KG1 (cell line): ENCODE data around the gene SECTM1.

Source experiments
- DNase-seq: peaks from one replicate; lab custom pipeline; 2025; lab: John Stamatoyannopoulos, UW

SECTM1 gene

DNA sequence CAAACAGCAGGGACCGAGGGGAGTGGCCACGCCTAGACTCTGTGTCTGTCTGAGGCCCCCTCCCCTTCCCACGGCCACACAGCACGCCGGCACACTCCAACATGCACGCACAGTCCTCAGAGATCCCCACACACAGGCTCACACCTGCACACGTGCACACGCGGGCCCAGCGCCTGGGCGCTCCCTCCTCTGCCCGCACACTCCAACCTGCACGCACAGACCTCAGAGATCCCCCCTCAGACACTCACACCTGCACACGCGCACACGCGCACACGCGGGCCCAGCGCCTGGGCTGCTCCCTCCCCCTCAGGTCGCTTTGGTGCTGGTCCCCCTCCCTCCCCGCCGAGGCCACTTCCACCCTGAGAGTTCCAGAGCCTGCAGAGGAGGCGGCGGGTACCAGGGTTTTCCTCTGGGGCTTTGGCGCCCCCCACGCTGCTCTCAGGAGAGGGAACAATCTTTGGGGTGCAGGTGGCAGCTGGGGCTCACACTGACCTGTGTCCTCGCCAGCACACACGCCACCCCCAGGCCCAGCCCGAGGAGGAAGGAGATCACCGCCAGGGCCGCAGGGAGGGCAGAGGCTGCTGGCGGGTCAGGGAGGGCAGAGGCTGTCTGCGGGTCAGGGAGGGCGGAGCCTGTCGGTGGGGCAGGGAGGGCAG, 17.7 kb downstream of the SECTM1 start:
- no peak for DNase-seq

DNA sequence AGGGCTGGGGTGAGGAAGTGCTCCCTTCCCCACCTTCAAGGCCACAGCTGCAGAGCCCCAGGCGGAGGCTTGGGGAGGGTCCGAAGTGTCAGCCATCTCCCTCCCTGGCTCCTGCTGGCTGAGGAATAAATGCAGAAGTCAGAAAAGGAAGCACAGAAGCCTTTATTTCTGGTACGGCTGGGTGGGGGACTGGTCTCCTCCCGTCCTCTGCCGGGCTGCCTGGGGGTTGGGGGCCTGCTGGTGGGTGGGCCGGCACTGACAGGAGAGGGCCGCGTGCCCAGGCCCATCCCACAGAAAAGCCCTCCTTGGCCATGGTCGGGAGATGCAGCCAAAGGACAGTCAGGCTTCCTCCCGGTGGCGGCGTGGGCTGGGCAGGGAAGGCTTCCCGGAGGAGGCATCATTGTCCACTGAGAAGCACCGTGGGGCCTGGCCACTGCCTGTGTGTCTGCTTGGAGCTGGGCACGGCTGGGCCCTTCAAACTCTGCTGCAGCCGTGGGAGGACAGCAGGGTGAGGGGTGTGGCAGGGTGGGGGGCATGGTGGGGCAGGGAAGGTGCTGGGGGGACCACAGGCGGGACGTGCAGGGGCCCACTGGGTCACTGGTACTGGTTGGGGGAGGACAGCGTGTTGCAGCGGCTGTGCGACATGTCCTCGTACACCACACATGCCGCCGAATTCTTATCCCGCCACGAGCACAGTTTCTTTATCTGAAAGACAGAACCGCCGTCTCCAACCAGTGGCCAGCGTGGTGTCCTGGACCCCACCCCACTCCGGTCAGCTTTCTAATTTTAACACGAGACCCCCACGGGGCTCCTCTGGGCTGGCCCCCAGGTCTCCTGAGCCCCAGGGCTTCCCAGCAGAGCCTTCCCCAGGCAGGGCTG, 18.6 kb downstream of the SECTM1 start:
- no peak for DNase-seq

DNA sequence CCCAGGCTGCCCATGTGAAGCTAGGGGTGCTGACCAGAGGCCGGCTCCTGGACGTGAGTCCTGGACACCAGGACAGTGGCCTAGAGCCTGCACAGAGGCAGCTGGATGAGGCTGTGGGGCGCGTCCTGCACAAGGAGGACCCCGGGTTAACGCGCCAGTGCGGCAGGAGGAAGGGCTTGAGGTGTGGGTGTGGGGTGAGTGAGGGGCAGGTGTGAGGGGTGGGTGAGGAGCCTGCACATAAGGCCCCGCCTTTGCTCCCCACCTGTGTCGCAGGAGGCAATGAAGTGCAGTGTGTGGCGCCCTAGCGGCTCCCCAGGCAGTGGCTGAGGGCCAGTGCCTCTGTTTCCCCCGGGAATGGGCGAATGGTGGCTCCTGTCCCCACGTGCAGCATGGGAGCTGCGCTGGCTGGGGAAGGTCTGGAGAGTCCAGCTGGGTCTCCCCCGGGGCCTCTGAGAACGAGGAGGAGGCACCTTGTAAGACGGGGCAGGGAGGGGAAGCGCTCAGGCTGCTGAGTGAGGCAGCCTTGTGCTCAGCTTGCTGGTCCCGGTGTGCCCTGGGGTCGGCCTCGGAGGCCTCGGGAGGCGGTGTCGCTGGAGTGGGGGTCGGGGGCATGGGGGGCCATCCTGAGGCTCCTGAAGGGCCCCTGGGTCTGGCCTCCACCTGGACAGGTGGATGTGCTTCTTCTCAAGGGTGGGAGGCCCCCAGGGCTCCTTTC, 19.4 kb downstream of the SECTM1 start:
- no peak for DNase-seq

DNA sequence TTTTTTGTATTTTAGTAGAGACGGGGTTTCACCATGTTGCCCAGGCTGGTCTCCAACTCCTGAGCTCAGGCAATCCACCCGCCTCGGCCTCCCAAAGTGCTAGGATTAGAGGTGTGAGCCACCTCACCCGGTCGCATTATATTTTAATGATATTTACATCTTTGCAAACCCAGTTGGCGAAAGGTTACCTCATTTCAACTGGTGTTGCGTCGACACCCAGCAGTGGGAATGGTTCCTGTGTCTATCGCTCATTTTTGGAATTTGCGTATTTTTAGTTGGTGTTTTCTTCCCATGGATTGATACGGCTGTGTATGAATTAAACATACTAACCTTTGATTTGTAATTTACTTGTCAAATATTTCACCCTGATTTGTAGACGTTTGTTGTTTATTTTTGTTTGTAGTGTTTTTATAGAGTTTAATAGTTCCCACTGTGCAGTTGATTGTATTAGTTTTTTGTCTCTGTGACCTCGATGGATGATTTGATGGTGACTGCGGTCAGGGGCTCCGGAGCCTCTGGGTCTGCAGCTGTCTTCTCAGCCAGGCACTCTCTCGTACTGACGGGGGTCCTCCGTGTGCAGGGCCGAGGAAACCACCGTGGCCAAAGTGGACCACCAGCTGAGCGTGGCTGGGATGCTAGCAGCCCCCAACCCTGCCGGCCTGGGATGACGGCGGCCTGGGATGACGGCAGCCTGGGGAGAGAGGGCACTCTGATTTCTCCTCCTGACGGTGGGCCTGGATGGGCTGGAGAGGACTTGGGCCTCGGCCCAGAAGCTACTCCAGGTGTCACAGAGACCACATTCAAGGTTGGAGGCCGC, 20.2 kb downstream of the SECTM1 start:
- DNase-seq, result no peak

DNA sequence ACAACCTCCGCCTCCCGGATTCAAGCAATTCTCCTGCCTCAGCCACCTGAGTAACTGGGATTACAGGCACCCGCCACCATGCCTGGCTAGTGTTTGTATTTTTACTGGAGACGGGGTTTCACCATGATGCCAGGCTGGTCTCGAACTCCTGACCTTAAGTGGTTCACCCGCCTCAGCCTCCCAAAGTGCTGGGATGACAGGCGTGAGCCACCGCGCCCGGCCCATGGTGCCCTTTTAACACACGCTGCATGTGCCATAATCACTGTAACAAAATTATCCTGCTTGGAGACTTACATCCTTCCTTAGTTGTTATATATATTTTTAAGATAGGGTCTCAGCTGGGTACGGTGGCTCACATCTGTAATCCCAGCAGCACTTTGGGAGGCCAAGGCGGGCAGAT, 21.6 kb downstream of the SECTM1 start:
- DNase-seq, result no peak

DNA sequence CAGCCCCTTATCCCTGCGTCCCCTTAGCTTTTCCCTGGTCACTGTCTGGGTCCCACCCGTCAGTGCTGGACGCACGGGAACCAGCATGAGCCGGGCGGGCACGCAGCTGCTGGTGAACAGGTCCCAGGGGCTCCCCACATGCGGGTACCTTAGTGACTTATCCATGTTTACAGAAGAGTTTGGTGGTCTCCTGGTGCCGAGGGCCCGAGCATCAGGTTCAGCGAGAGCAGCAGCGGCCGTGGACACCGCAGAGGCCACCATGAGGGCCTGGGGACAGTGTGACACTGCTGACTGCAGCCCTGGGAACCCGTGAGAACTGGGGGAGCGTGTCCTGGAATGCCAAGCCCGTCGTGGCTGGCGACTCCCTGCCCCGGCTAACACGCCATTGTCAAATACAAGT, 22.7 kb downstream of the SECTM1 start:
- DNase-seq, result no peak

DNA sequence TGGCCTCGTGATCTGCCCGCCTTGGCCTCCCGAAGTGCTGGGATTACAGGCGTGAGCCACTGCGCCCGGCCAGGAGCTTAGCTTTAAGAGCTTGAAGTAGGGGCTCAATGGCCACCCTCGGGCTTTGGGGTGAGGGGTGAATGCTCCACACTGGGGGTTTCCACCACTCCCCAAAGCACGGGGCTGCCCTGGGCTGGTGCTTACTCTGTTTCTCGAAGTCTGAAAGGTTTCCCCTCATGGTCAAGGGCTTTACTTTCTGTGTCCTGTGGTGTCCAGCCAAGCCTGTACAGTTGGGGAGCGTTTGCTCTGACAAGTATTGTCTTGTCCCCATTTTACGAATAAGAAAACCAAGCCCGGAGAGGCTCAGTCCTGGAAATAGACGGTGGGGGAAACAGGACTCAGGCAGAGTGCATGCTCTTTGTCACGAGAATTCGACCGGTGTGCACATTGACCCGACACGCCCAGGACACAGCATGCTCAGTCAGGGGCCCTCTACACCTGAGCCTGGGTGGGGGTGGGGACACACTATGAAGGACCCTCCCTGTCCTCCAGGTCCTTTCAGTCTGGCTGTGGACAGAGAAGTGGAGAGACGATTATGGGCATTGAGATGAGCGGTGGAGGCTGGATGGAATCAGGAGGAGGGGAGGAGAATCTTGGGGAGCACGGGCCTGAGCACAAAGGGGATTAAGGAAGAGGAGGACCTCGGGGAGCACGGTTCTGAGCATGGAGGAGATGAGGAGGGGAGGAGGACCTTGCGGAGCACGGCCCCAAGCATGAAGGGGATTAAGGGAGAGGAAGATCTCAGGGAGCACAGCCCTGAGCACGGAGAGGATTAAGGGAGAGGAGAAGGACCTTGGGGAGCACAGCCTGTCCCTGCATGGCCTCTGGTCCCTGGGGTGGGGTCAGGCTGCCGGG, 23.7 kb downstream of the SECTM1 start:
- no peak for DNase-seq

DNA sequence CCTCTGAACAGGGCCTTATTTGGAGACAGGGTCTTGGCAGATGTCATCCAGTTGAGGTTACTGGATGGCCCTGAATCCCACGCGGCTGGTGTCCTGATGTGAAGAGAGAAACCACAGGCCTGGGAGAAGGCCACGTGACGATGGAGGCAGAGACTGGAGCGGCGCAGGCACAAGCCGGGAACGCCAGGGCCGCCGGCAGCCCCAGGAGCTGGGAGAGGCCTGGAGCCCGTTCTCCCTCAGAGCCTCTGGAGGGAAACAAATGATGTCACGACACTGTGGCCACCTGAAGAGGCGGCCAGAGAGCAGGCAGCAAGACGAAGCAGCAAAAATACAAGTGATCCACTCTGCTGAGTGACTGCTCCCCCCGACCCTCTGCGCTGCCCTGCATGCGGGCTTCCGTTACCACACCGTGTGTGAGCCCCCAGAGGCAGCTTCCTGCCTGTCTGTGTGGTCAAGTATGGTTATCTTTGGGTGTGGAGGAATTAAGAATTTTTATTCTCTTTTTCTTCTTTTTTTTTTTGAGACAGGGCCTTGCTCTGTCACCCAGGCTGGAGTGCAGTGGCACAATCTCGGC, 27.8 kb downstream of the SECTM1 start:
- DNase-seq, result peak; percentile 38

DNA sequence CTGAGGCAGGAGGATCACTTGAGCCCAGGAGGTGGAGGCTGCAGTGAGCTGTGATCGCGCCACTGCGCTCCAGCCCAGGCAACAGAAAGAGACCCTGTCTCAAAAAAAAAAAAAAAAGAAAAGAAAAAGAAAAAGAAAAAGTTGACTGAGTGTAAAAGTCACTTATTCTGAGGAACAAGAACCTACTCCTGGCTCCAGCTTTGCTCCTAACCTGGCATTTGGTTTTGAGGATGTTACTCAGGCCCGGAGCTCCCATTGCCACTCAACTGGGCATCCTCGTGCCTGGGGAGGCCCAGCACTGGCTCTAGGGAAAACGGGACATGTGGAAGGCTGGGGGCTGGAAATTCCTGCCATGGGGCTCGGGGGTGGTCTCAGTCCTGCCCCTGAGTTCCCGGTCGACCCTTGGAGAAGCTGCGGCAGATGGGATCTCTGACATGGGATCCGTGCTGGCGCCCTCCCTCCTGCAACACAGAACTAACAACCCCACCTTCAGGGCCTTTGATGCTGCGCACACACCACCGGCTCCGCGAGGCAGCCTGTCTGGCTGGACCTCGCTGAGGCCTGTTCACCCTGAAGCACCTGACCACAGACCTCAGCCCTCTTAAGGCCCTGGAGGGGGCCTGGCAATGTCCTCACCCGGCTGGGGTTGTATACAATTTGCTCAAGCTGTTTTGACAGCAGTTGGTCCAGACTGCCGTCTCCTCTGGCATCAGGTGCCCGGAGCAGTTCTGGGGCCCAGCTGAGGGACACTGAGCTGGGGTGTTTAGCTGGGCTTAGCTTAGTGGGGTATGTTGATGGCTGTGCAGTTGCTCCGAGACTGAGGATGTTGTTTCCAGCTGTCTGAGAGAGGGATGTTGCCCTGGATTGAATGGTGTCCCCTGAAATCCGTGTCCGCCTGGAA, 28.5 kb downstream of the SECTM1 start:
- no peak for DNase-seq

DNA sequence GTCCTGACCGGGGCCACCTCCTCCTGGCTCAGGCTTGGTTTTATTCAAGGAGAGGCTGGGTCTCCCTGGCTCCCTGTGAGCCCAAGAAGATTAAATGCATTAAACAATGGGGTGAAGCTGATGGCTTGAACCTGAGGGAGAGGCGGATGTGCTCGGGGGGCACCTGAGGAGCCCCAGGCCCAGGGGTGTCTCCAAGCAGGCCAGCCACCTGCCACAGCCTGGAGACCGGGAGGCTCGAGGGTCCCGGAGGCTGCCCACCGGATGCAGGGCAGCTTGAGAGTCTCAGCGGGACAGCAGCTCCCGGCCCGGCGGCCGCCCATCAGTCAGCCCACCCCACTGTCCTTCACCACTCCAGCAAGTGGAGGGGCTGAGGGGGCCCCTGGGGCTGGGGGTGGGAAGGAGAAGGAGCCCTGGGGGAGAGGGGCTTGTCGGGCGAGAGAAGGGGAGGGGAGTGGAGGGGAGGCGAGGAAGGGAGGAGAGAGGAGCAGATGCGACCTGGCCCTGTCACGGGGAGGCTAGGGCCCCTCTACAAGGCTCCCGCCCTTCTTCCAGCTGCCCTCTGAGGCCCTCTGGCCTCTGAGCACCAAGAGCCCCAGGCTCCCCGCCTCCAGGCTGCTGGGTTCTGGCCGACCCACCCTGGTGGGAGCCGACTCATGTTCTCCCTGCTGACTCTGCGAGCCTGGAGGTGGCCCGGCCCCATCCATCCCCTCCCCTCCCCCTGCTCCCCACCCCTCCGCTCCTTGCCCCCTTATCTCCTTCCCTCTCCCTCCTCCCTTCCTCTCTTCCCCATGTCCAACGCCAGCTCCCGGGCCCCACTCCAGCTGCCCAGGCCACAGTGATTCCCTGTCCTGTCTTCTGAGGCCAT, 29.4 kb downstream of the SECTM1 start:
- DNase-seq, result no peak

DNA sequence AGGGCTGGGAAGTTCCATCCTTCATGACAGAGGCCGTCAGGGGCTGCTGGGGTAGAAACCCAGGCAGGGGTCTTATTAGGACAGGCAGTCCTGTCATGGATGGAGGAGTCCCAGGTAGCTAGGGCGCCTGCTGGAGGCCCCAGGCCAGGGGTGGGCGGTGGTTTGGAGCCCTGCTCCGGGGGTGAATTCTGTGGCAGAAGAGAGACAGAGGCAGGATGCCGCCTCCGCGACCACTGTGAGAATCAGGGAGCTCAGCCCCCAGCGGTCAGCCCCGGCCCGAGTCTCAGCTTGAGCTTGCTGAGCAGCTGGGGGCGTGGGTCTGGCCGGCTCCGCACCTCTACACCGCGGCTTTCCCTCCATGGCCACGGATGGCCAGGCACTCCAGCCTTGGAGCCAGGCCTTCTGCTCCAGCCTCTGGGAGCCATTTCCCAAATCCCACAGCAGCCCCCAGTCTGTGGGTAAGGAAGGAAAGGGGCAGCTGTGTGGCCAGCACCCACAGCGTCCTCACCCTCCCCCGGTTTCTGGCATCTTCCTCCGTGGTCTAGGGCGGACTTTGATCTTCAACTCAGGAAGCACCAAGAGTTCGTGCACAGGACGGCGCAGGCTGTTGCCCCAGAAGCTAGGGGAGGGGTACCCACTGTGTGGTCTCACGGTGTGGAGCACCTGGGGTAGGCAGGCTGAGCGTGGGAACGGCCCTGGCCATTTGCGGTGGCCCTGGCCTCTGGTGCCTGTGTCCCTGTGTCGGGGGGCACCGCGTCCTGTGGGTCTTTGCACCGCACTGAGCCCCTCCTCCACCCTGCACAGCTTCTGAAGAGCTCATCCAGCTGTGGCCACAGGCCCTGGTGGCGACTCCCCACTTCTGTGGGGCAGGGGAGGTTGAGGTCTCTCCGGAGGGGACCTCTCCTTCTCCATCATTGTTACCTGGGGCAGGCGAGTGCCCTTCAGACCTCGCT, 30.3 kb downstream of the SECTM1 start:
- DNase-seq, result peak; percentile 68

DNA sequence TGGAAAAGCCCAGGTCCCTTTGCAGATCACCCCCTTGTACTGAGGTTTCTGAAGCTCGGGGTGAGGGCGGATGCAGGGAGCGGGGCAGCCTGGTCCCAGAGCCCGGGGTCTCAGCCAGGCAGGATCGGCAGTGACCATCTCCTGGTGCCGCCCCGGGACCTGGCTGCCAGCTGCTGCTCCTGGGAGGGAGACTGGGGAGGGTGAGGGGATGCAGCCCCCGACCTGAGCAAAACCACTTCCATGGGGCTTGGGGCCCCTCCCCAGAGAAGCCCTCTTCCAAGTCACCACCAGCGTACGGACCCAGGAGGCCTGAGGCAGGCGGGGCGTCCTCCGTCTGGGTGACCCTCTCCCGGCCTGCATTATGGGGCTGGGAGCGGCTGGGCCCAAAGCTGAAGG, 31.0 kb downstream of the SECTM1 start:
- DNase-seq, result no peak

DNA sequence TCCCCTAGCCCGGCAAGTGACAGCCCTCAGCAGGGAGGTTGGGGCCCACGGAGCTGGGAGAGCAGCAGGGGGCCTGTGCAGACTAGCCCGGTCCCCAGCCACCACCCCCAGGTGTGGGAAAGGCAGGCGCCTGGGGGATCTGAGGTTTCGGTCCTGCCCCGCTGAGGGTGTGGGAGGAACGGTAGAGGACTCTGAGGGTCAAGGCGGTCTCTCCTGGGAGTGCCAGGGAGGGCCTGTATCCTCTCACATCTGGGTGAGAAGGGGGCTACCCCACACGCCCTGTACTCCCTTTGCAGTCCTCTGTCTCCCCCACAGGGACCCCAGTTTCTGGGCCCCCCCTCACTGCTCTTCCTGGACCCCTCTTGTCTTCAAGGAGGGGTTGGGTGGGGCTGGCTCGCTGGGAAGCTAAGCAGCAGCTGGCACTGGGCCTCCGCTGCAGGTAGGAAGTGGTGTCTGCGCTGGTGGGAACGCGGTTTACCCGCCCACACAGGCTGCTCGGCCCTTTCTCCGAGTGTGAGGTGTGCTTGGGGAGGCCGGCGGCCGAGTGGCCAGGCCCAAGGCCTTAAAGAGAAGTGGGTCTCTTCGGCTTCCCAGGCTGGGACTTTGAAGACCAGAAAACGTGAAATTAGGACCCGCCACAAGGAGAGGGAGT, 31.5 kb downstream of the SECTM1 start:
- DNase-seq, result no peak

DNA sequence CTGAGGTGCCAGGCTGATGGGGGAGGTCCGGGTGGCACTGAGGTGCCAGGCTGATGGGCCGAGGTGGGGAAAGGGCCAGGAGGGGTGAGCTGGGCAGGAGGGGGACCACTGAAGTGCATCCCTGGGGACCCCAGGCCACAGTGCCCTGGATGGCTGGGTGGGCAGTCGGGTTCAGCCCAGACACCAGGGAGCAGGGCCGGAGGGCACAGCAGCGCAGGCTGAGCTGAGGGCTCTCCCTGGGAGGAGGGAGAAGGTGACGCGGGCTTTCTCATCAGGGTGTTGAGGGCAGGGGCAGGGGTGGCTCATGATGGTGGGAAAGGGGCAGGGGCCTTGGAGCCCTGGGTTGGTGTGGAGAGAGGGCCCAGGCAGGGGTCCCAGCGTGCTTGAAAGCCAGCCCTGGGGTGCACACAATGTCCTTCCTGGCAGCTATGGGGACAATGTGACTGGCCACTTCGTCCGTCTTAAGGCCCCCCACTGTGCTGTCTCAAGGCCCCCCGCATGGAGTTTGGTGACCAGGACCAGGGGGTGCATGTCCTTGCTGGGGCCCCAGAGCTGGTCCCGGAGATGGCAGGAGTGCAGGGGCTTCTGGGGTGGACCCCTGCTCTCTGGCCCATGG, 32.2 kb downstream of the SECTM1 start:
- DNase-seq, result no peak

DNA sequence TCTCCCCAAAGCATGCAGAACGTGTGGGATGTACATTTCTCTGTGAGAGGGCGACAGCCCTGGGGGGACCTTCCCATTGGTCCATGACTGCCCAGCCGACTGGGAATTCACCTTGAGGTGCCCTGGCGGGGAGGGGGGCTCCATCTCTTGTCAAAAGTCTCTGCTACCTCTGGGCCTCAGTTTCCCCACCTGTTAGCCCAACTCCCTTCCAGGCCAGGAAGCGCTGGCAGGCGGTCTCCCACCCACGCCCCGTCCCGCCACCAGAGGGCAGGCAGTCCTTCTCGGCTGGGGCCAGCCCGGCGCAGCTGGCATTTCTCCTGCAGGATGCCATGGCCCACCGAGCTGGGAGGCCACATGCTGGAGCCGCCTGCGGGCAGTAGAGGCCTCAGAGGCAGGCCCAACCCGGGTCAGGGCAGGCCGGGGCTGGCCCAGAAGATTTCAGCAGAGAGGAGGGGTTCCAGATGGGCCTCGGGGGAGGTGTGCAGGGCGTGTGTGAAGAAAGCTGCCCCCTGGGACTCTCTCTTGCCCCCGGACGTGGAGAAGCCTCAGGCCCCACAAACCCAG, 32.8 kb downstream of the SECTM1 start:
- no peak for DNase-seq

DNA sequence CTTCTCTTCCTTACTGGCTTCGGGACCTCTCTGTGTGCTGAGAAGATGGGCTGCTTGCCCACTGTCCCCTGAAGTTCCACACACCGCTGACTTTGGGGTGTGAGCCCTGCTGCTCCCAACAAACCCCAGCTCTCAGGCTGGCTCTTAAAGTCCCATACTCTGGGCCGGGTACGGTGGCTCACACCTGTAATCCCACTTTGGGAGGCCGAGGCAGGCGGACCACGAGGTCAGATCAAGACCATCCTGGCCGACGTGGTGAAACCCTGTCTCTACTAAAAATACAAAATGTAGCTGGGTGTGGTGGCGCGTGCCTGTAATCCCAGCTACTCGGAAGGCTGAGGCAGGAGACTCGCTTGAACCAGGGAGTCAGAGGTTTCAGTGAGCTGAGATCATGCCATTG, 33.3 kb downstream of the SECTM1 start:
- DNase-seq, result no peak
